ENCODE data around the gene NEBL.
A peak's percentile ranks its signal among the peaks of the same experiment; 100 is the strongest.

NEBL gene

DNA sequence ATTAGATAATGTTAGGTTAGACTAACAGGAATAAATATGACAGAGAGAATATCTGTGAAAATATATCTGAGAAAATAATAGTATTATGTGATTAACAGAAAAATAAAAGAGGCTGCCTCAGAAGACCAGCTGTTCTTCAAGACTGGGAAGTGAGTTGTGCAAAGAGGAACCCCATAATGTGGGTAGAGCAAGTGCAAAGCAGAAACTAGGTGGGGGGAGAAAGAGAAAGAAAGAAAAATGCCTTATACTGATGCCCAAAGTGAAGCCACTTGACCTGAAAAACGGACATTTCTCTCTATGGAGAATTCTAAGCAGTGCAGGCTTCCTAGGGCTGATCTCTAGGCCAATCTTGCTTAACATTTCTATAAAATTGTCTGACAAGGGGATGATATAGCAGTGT is 3.8 kb downstream of the NEBL start:
- no peak for TF ChIP-seq CTCF (IDR thresholded peaks at IDR 0.05)

GRCh38 chr10:20892796-20893195 is 4.3 kb downstream of the NEBL start:
- no peak for TF ChIP-seq CTCF (IDR thresholded peaks at IDR 0.05)

DNA sequence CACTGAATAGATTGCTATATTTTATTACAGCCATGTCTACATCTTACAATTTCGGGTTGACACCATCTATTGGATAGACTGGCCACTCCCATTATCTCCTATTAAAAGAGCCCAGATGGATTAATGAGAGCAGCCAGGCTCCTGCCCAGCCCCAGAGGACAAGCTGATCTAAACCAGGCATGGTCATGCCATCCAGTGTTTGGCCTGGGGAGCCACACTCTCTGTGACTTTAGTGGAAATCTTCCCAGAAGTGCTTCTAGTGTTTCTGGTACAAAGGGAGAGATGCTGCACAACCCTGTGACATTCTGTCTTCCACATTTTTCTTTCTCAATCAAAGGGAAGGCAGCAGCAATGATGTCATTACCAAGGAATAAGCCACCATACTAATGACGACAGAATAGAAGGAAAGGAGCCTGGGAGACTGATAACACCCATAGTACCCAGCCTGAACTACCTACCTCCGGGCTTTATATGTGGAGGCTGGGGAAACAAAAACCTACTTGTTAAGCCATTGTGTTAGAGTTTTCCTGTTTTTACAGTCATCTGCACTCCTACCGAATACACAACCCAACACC is 5.0 kb downstream of the NEBL start:
- no peak for TF ChIP-seq CTCF (IDR thresholded peaks at IDR 0.05)

GRCh38 chr10:20891338-20891714 is 5.8 kb downstream of the NEBL start:
- no peak for TF ChIP-seq CTCF (IDR thresholded peaks at IDR 0.05)

DNA sequence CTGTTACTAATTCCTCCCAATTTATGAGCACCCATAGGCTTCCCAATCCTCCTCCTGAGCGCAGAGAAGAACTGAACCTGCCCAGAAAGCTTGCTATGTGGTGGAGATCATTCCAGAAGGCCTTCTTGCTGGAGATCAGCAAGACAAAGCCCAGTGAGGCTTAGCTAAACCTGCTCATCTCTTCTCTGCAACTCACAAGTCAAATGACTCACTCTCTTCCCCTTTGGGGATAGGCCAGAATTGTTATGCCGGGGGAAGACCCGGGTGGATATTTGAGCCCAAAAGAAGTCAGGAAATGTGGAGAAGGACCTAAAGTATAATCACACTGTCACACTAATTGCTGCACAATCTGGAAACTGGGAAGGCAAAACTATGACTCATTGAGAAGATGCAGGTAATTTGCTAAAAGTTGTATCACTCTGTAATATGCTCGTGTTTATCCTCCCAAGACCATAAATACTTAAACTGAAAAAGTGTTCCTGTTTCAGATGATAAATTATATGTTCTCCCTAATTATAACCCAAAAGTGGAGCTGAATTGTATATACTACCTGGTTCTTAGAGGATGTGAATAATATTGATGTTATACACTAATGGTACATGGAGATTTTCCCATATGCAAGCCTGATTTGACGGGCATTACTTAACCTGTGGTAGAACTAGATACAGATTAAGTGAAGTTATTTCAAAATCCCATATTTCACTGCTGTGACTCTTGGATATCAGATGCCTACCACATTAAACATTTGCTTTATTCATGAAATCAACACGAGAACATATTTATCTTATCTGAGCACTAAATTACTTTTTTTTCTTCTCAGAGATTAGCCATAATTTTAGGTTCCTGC is 6.4 kb downstream of the NEBL start:
- no peak for TF ChIP-seq CTCF (IDR thresholded peaks at IDR 0.05)

GRCh38 chr10:20890009-20890408 is 7.1 kb downstream of the NEBL start:
- TF ChIP-seq CTCF (IDR thresholded peaks at IDR 0.05) = no peak

DNA sequence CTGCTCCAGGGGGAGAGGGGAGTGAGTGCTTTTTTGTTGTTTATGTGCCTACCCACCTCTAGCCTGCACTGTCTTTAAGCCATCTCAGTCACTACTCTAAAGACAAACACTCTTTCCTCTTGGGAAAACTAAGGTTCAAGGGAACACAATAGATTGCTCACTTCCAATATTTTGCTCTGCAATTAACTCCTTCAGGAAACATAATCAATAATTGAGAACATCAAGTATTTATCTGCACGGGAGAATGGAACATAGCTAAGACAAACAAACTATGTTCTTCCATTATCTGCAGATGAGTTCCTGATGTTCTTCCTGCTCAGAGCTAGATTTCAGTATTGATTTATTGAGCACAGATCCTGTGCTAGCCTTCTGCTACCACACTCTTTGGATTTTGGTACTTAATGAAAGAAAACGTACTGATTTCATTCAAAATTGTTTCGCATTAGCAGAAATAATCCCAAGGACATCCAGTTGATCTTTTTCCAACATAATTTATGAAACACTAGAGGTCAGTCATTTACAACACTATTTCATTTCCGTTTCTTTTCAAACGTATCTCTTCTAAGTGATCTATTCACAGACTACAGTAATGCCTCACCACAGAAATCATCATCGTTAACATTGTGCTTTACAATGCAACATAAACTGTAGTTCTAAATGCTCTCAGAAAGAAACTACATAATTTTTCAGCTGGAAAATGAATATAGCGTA is 8.3 kb downstream of the NEBL start:
- peak; percentile 30; the same call in 1 of the 2 replicates for TF ChIP-seq CTCF (IDR thresholded peaks at IDR 0.05)
